Fibroblast of skin of abdomen (primary cell): ENCODE data around the gene SYK.

Experiments used
- DNase-seq: peaks from one replicate; pipeline ENCODE4 v3.0.0-alpha.2; 2013

SYK gene

GRCh38 chr9:90825586-90825985 is 24.0 kb downstream of the SYK start:
- DNase-seq, result no peak

GRCh38 chr9:90826326-90827020 is 24.9 kb downstream of the SYK start:
- DNase-seq, result no peak

- DNase-seq, result no peak
Measured at GRCh38 chr9:90827181-90827871, 25.7 kb downstream of the SYK start.

- no peak for DNase-seq
Measured at GRCh38 chr9:90830051-90830450, 28.4 kb downstream of the SYK start.

GRCh38 chr9:90830977-90831376 is 29.4 kb downstream of the SYK start:
- DNase-seq, result no peak

- DNase-seq, result no peak
Measured at GRCh38 chr9:90832261-90832660, 30.6 kb downstream of the SYK start.

GRCh38 chr9:90834828-90835595 is 33.4 kb downstream of the SYK start:
- no peak for DNase-seq

GRCh38 chr9:90836411-90837080 is 34.9 kb downstream of the SYK start:
- no peak for DNase-seq

GRCh38 chr9:90838098-90838497 is 36.5 kb downstream of the SYK start:
- DNase-seq, result no peak

GRCh38 chr9:90838581-90839154 is 37.0 kb downstream of the SYK start:
- no peak for DNase-seq

GRCh38 chr9:90839183-90839728 is 37.6 kb downstream of the SYK start:
- no peak for DNase-seq

- no peak for DNase-seq
Measured at GRCh38 chr9:90840696-90841095, 39.1 kb downstream of the SYK start.

GRCh38 chr9:90841213-90841612 is 39.6 kb downstream of the SYK start:
- no peak for DNase-seq

GRCh38 chr9:90841615-90842014 is 40.0 kb downstream of the SYK start:
- no peak for DNase-seq

- DNase-seq, result no peak
Measured at GRCh38 chr9:90842176-90842777, 40.7 kb downstream of the SYK start.

- DNase-seq, result no peak
Measured at GRCh38 chr9:90842996-90843395, 41.4 kb downstream of the SYK start.

GRCh38 chr9:90843525-90843924 is 41.9 kb downstream of the SYK start:
- DNase-seq, result no peak

- no peak for DNase-seq
Measured at GRCh38 chr9:90844326-90844725, 42.7 kb downstream of the SYK start.

- no peak for DNase-seq
Measured at GRCh38 chr9:90846770-90847419, 45.3 kb downstream of the SYK start.

- DNase-seq, result no peak
Measured at GRCh38 chr9:90847971-90848370, 46.4 kb downstream of the SYK start.

GRCh38 chr9:90848866-90849265 is 47.2 kb downstream of the SYK start:
- DNase-seq, result no peak
